ENCODE data around the gene MACROD2.

Gene MACROD2

DNA sequence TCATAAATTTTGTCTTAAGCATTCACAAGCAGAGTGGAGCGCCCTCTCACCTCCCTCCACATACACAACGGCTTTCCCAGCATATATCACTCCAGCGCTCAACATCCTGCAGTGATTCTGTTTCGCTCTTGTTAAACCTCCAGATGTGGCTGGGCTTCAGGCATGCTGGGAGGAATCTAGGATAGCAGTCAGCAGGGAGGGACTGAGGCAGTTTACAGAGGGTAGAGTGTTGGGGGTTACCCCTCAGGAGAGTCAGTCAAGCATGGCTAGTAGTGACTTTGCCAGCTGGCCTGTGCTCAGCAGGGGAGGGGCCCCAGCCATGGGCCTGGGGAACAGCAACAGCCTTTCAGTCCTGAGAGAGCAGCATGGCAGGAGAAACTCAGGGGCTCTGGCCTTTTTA is 503.5 kb downstream of the MACROD2 start:
- TF ChIP-seq, protein P1, sequence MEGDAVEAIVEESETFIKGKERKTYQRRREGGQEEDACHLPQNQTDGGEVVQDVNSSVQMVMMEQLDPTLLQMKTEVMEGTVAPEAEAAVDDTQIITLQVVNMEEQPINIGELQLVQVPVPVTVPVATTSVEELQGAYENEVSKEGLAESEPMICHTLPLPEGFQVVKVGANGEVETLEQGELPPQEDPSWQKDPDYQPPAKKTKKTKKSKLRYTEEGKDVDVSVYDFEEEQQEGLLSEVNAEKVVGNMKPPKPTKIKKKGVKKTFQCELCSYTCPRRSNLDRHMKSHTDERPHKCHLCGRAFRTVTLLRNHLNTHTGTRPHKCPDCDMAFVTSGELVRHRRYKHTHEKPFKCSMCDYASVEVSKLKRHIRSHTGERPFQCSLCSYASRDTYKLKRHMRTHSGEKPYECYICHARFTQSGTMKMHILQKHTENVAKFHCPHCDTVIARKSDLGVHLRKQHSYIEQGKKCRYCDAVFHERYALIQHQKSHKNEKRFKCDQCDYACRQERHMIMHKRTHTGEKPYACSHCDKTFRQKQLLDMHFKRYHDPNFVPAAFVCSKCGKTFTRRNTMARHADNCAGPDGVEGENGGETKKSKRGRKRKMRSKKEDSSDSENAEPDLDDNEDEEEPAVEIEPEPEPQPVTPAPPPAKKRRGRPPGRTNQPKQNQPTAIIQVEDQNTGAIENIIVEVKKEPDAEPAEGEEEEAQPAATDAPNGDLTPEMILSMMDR (IDR thresholded peaks at IDR 0.05; ENCODE audit: low read depth, low read length, missing control alignments), result no peak
- no peak overlapping the region for H3K4me3 ChIP-seq (replicated peaks; ENCODE audit: low read depth, low read length)
- DNase-seq (ENCODE audit: extremely low read depth, low read depth), result no peak

DNA sequence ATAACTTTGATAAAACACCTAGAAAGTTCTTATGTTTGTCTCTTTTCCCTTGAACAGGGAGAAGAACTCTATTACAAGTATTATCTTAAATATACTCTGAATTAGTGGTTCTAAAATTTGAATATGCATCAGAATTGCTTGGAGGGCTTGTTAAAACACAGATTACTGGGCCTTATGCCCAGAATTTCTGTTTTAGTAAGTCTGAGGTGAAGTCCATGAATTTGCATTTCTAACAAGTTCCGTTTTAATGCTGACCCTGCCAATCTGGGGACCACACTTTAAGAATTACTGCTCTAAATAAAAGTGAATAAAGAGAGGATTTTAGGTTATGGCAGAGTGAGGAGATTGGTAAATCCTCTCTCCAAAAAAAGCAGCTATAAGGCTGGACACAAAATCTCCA is 510.2 kb downstream of the MACROD2 start:
- no peak for DNase-seq (ENCODE audit: extremely low read depth, low read depth)
- H3K4me3 ChIP-seq (replicated peaks; ENCODE audit: low read depth, low read length), result no peak overlapping the region
- TF ChIP-seq, protein P1 (IDR thresholded peaks at IDR 0.05; ENCODE audit: low read depth, low read length, missing control alignments), result no peak

DNA sequence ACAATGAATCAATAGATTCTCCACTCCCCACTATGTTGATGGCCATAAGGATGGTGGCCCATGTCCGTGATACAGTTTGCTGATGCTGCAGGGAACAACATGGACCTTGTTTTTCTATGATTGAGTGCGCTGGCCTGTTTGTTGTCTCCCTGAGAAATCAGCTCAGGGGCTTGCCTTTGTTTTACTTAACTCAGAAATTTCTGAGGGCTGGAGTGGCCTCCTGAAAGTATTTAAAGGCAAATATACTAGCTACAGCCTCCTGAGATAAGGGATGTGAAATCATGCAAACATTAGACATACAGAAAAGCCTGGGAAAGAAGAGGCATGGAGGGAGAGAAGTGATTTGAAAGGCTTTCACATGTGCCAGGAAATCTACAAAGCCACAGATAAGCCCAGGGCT is 512.4 kb downstream of the MACROD2 start:
- H3K4me3 ChIP-seq (replicated peaks; ENCODE audit: low read depth, low read length), result no peak overlapping the region
- TF ChIP-seq, protein P1 (IDR thresholded peaks at IDR 0.05; ENCODE audit: low read depth, low read length, missing control alignments), result no peak
- DNase-seq (ENCODE audit: extremely low read depth, low read depth), result no peak

DNA sequence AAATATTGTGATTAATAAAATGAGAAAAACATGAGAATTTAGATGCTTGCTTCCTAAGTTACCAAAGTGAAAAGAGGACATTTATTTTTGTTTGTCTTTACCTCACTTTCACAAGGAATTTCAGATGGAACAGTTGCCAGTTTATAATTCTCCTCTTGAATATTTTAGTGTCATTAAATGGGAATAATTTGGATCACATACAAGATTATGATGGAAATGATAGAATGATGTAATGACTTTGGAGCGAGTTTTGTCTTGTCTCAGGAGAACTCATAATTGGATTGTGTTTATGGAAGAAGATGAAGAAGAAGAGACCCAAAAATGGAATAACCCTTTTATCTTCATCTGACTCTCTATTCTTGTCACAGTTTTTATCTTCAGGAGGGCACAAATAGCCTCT is 515.0 kb downstream of the MACROD2 start:
- TF ChIP-seq, protein P1 (IDR thresholded peaks at IDR 0.05; ENCODE audit: low read depth, low read length, missing control alignments), result no peak

DNA sequence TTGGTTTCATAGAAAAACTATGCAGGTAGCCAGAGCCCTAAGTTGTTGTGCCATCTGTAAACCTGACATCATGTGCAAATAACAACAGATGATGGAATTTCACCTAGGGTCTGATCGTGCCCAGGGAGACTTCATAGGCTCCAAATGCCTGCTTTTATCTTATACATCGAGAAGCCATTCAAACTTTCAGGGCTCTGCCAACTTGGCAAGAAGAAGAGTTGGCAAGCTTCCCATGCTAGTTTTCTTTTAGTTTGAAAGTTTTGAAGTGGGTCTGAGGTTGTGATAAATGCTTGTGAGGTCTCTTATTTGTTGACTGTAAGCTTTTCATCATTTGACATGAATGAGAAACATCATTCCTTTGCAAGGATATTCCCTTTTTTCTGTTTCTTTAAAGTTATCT is 517.5 kb downstream of the MACROD2 start:
- H3K4me3 ChIP-seq (replicated peaks; ENCODE audit: low read depth, low read length), result no peak overlapping the region
- TF ChIP-seq, protein P1 (IDR thresholded peaks at IDR 0.05; ENCODE audit: low read depth, low read length, missing control alignments), result no peak
- DNase-seq (ENCODE audit: extremely low read depth, low read depth), result no peak

More for the DNA sequence above, 515.0 kb downstream of the MACROD2 start:
- DNase-seq (ENCODE audit: extremely low read depth, low read depth), result no peak
- no peak overlapping the region for H3K4me3 ChIP-seq (replicated peaks; ENCODE audit: low read depth, low read length)

DNA sequence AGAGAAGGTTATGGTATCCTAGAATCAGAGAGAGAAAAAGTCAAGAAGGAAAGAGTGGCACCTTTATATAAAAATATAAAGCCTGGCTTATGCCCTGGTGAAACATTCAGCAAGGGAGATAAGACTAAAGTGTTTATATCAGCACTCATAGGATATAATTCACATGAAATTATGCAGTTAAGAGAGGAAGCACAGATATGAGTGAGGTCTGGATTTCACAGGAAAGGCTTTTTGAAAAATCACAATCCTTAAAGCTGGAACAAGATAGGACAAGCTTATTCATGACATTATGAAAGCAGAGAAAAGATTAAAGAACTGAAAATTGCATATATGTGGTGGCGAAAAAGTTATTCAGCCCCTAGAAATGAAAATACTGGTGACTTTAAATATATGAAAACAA is 523.3 kb downstream of the MACROD2 start:
- no peak overlapping the region for H3K4me3 ChIP-seq (replicated peaks; ENCODE audit: low read depth, low read length)
- TF ChIP-seq, protein P1 (IDR thresholded peaks at IDR 0.05; ENCODE audit: low read depth, low read length, missing control alignments), result no peak
- DNase-seq (ENCODE audit: extremely low read depth, low read depth), result no peak

DNA sequence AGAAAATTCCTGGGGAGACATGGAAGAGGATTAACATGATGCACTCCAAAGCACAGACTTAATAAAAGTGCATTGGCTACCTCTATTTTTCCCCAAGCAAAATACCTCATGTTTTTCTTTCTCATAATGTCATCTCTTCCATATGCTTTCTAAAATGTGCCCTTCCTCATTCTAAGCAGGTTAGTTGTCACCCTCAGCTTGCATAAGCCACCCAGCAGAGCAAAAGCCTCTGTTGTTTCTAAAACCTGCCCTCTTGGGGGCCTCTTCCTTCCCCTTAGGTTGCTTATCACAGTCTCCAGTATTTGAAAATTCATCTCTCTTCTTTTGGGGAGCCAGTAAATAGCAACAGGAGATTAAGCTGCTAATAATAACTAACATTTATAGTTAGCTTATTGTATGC is 525.7 kb downstream of the MACROD2 start:
- DNase-seq (ENCODE audit: extremely low read depth, low read depth), result no peak
- TF ChIP-seq, protein P1 (IDR thresholded peaks at IDR 0.05; ENCODE audit: low read depth, low read length, missing control alignments), result no peak
- no peak overlapping the region for H3K4me3 ChIP-seq (replicated peaks; ENCODE audit: low read depth, low read length)

Measured in HFF-Myc (cell line).